Panc1 (cell line): Measurements from ENCODE around the gene ACE2. TPM values are rescaled to one million over a fixed set of nuclear protein-coding genes. Genes with fewer than 3 reads are reported as not detected.

Experiments
- ATAC-seq: fragments of 200-7000 bp; cut with Tn5 transposase; 2 replicates; pipeline ENCODE4 v1.9.1; 2020; ENCODE audit warnings: mild to moderate bottlenecking, moderate library complexity
- BruUV-seq: library from RNA; stranded (reverse); fragments of 400-500 nt; replicated peaks from 2 replicates; lab custom pipeline; 2021; lab: Mats Ljungman, UMichigan
- CTCF ChIA-PET: fragments of 300-600 bp; sonication (Branson Sonifier 250); formaldehyde crosslinking; loops from one replicate; lab custom pipeline; 2022; ENCODE audit warnings: antibody characterized with exemption; lab: Charles Lee
- POLR2A ChIA-PET: fragments of 300-600 bp; sonication (Branson Sonifier 250); formaldehyde crosslinking; loops from one replicate; lab custom pipeline; 2022; ENCODE audit warnings: antibody characterized with exemption; lab: Charles Lee
- DNase-seq: peaks from one replicate; pipeline ENCODE4 v3.0.0-alpha.2; 2010; ENCODE audit warnings: low read depth, low spot score
- H3K27ac ChIP-seq: 2 replicates; pipeline ENCODE4 v1.5.1; 2011; ENCODE audit warnings: mild to moderate bottlenecking, low read length, inconsistent platforms
- H3K27me3 ChIP-seq: fragments of 200-500 bp; sonication (Bioruptor generic); 2 replicates; pipeline ENCODE4 v1.6.0; 2014; ENCODE audit warnings: low read length, inconsistent platforms; ENCODE audit not compliant: control insufficient read depth, insufficient read depth
- H3K36me3 ChIP-seq: fragments of 200-500 bp; sonication (Bioruptor generic); 2 replicates; pipeline ENCODE4 v1.5.1; 2014; ENCODE audit warnings: inconsistent platforms, mild to moderate bottlenecking, low read length, moderate library complexity; ENCODE audit not compliant: control insufficient read depth, insufficient read depth
- H3K4me1 ChIP-seq: 2 replicates; pipeline ENCODE4 v1.5.1; 2011; ENCODE audit warnings: inconsistent platforms, mild to moderate bottlenecking, low read length, moderate library complexity; ENCODE audit not compliant: control insufficient read depth, insufficient read depth
- H3K4me3 ChIP-seq, 2 experiments: 2 replicates each; pipeline ENCODE4 v1.5.1; 2011 to 2012; ENCODE audit warnings: low read depth in 2 of 2, low read length in 2 of 2, mild to moderate bottlenecking in 2 of 2, inconsistent platforms in 1 of 2, moderate library complexity in 1 of 2
- H3K9me3 ChIP-seq: fragments of 200-500 bp; sonication (Bioruptor generic); 2 replicates; pipeline ENCODE4 v1.5.1; 2014; ENCODE audit warnings: low read depth, mild to moderate bottlenecking, inconsistent platforms, low read length, moderate library complexity; ENCODE audit not compliant: control insufficient read depth, insufficient read depth
- CTCF ChIP-seq: fragments of 450-650 bp; IDR thresholded peaks from 2 replicates; pipeline ENCODE4 v1.5.1; 2017; ENCODE audit warnings: mild to moderate bottlenecking
- POLR2AphosphoS5 ChIP-seq: IDR thresholded peaks from 2 replicates; pipeline ENCODE4 v1.6.1; 2012; ENCODE audit warnings: mild to moderate bottlenecking, low read depth, low read length, moderate library complexity
- REST ChIP-seq, 2 experiments: IDR thresholded peaks; 2 replicates each; pipeline ENCODE4 v1.6.1; 2011 to 2012; ENCODE audit warnings: low read depth in 2 of 2, control low read depth in 1 of 2, low read length in 1 of 2, mild to moderate bottlenecking in 1 of 2, moderate library complexity in 1 of 2; ENCODE audit not compliant: insufficient read depth in 1 of 2
- SIN3A ChIP-seq: IDR thresholded peaks from 2 replicates; pipeline ENCODE4 v1.6.1; 2012; ENCODE audit warnings: low read depth, mild to moderate bottlenecking, low read length, moderate library complexity, borderline replicate concordance; ENCODE audit not compliant: insufficient read depth
- TCF7L2 ChIP-seq: IDR thresholded peaks from 2 replicates; pipeline ENCODE4 v1.6.1; 2011; ENCODE audit warnings: mild to moderate bottlenecking, low read depth, low read length, inconsistent platforms
- in situ Hi-C: cut with HindIII; loops from 2 replicates; pipeline ENCODE4 v1.10.0; 2016; ENCODE audit warnings: low sequenced_read_pairs, low pct_unique_long_range_greater_than_20kb
- intact Hi-C: fragments of 100-400 bp; cut with micrococcal nuclease; formaldehyde crosslinking; loops from one replicate; pipeline ENCODE4 v1.10.0; 2022; ENCODE audit not compliant: unreplicated experiment
- total RNA-seq: library from RNA; stranded (reverse); gene quantifications from one replicate; pipeline ENCODE4 v1.2.1, GENCODE V29; 2021; ENCODE audit not compliant: unreplicated experiment

ACE2 gene
- total RNA-seq, 1 experiment from 2014 or later: not detected

- in situ Hi-C loops (no loop called here), intact Hi-C loops (no loop called here)
- no peak for ATAC-seq
- Histone ChIP-seq H3K4me3 (no peak overlapping the region), H3K27me3 (no peaks in the 10 kb centered on the region), H3K27ac (no peak overlapping the region), H3K4me1 (no peaks in the 10 kb centered on the region), H3K9me3 (no peaks in the 10 kb centered on the region), H3K36me3 (no peaks in the 10 kb centered on the region)
- no peak for TF ChIP-seq POLR2AphosphoS5
- TF ChIP-seq REST (IDR thresholded peaks at IDR 0.05; ENCODE audit: insufficient read depth in 1 of 2, low read depth in 2 of 2, low read length in 1 of 2): no peak
- no peak for TF ChIP-seq SIN3A
- no peak for TF ChIP-seq TCF7L2
- TF ChIP-seq CTCF: no peak
- ChIA-PET POLR2A (no interaction called here), CTCF (no interaction called here)
- BruUV-seq: no TSS peak
- no peak for DNase-seq
These were observed 76.3 kb downstream of the ACE2 start for GRCh38 chrX:15524417-15524816.

- BruUV-seq: no TSS peak
- Histone ChIP-seq H3K36me3 (no peaks in the 10 kb centered on the region), H3K27me3 (no peaks in the 10 kb centered on the region), H3K27ac (no peak overlapping the region), H3K4me1 (no peaks in the 10 kb centered on the region), H3K4me3 (no peak overlapping the region), H3K9me3 (no peaks in the 10 kb centered on the region)
- TF ChIP-seq REST (IDR thresholded peaks at IDR 0.05; ENCODE audit: insufficient read depth in 1 of 2, low read depth in 2 of 2, low read length in 1 of 2) (no peak), POLR2AphosphoS5 (no peak), TCF7L2 (no peak), CTCF (no peak)
- DNase-seq (no peak), ATAC-seq (no peak)
- in situ Hi-C loops (no loop called here), intact Hi-C loops (no loop called here)
- CTCF ChIA-PET: no interaction called here
- POLR2A ChIA-PET: no interaction called here
These were observed 77.7 kb downstream of the ACE2 start for GRCh38 chrX:15523088-15523487.
